HCT116 (cell line): ENCODE data around the gene CYTIP.

Experiments used
- CTCF ChIP-seq, 3 experiments: fragments of 200-600 bp in 1 of 3; sonication (generic) in 1 of 3; IDR thresholded peaks in 2 of 3; conservative IDR thresholded peaks in 1 of 3; 2 replicates each; pipeline ENCODE4 v1.5.1; 2012 to 2017; ENCODE audit warnings: low read depth in 2 of 3, low read length in 2 of 3, antibody characterized with exemption in 1 of 3, borderline replicate concordance in 1 of 3, control low read depth in 1 of 3, mild to moderate bottlenecking in 1 of 3, mixed read lengths in 1 of 3, mixed run types in 1 of 3, moderate library complexity in 1 of 3; ENCODE audit not compliant: insufficient read depth in 1 of 3
- EZH2 ChIP-seq: fragments of 200-600 bp; sonication (generic); IDR thresholded peaks from 2 replicates; pipeline ENCODE4 v1.6.1; 2017; ENCODE audit warnings: antibody characterized with exemption, mixed run types
- EZH2phosphoT487 ChIP-seq: fragments of 200-600 bp; IDR thresholded peaks from 2 replicates; pipeline ENCODE4 v1.6.1; 2018; ENCODE audit warnings: antibody characterized with exemption, borderline replicate concordance
- JUND ChIP-seq: IDR thresholded peaks from 2 replicates; pipeline ENCODE4 v1.6.1; 2012
- POLR2A ChIP-seq: IDR thresholded peaks from 2 replicates; pipeline ENCODE4 v1.7.0; 2011; ENCODE audit warnings: borderline replicate concordance; ENCODE audit not compliant: insufficient read depth, insufficient read length; ENCODE audit errors: extremely low read depth
- SP1 ChIP-seq: IDR thresholded peaks from 2 replicates; pipeline ENCODE4 v1.6.1; 2012; ENCODE audit warnings: low read depth
- ZNF274 ChIP-seq: fragments of 200-500 bp; sonication (Bioruptor generic); IDR thresholded peaks from 2 replicates; pipeline ENCODE4 v1.6.1; 2014; ENCODE audit warnings: mild to moderate bottlenecking, low read depth, low read length, inconsistent platforms
- TF ChIP-seq, protein P1 (sequence below): IDR thresholded peaks from 2 replicates; pipeline ENCODE4 v1.6.1; 2012

DNA sequence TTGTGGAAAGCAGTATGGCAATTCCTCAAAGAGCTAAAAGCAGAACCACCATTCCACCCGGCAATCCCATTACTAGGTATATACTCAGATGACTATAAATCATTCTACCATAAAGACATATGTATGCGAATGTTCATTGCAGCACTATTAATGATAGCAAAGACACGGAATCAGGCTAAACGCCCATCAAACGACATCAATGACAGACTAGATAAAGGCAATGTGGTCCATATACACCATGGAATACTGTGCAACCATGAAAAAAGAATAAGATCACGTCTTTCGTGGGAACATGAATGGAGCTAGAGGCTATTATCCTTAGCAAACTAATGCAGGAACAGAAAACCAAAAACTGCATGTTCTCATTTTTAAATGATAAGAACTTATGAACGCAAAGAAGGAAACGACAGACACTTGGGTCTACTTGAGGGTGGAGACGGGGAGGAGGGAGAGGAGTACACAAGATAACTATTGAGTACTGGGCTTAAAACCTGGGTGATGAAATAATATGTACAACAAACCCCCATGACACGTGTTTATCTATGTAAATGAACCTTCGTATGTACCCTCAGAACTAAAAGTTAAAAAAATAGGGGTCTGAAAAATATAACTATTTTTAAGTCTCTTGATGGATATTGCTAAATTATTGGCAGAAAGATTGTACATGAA, 32.0 kb upstream of the CYTIP start:
- TF ChIP-seq EZH2phosphoT487 (no peak), JUND (no peak), CTCF (IDR thresholded peaks at IDR 0.05 in 2 of 3, conservative IDR thresholded peaks at IDR 0.05 in 1 of 3; ENCODE audit: borderline replicate concordance in 1 of 3, insufficient read depth in 1 of 3, low read depth in 2 of 3, low read length in 2 of 3) (no peak), SP1 (no peak), EZH2 (no peak), POLR2A (no peak), ZNF274 (no peak)
- TF ChIP-seq, protein P1, sequence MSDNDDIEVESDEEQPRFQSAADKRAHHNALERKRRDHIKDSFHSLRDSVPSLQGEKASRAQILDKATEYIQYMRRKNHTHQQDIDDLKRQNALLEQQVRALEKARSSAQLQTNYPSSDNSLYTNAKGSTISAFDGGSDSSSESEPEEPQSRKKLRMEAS = no peak
